ENCODE results near the gene MSH5. TPM values are rescaled to one million over a fixed set of nuclear protein-coding genes. Genes with fewer than 3 reads are reported as not detected.
A peak's percentile ranks its signal among the peaks of the same experiment; 100 is the strongest.

MSH5 gene
- total RNA-seq, 4 donors from 2014 or later = 2.3 to 7.9 (median 6.8) TPM

- Histone ChIP-seq H3K27ac (peak overlapping the region in 1 of 4 donors; percentile 28), H3K36me3 (no peaks in the 10 kb centered on the region), H3K4me3 (no peak overlapping the region), H3K27me3 (no peaks in the 10 kb centered on the region), H3K4me1 (peaks cover 0 to 32% (median 3%) of the 10 kb centered on the region in 3 donors), H3K9me3 (no peaks in the 10 kb centered on the region)
- TF ChIP-seq POLR2A (IDR thresholded peaks at IDR 0.05) = no peak
- no peak for TF ChIP-seq CTCF (IDR thresholded peaks at IDR 0.05)
- intact Hi-C loops (cut with DNase I) = loop anchor here (5.0 kb wide), 1 partner anchor 91 kb away; no protein-coding TSS in a partner anchor
- 85 to 93% methylated on average over 13 of the region's 18 CpGs for WGBS, 2 donors
- no peak for DNase-seq
These were observed 28.8 kb downstream of the MSH5 start for GRCh38 chr6:31768363-31769257.

GRCh38 chr6:31769684-31770371 is 30.0 kb downstream of the MSH5 start:
- TF ChIP-seq CTCF (IDR thresholded peaks at IDR 0.05) (peak; percentile 70 to 94 (median 90)), POLR2A (IDR thresholded peaks at IDR 0.05) (no peak)
- H3K4me1 ChIP-seq = peaks cover 0 to 23% (median 3%) of the 10 kb centered on the region in 3 donors
- no peak overlapping the region for H3K27ac ChIP-seq
- WGBS, 2 donors = 30 to 37% methylated on average over 8 to 11 of the region's 12 CpGs
- H3K4me3 ChIP-seq = no peak overlapping the region
- no peak for DNase-seq
- intact Hi-C loops (cut with DNase I) = loop anchor here (5.0 kb wide), 1 partner anchor 93 kb away; no protein-coding TSS in a partner anchor
- H3K9me3 ChIP-seq = no peaks in the 10 kb centered on the region
- H3K36me3 ChIP-seq = no peaks in the 10 kb centered on the region
- no peaks in the 10 kb centered on the region for H3K27me3 ChIP-seq

- no peak overlapping the region for H3K4me3 ChIP-seq
- H3K9me3 ChIP-seq = no peaks in the 10 kb centered on the region
- H3K27me3 ChIP-seq = no peaks in the 10 kb centered on the region
- TF ChIP-seq CTCF (IDR thresholded peaks at IDR 0.05) (no peak), POLR2A (IDR thresholded peaks at IDR 0.05) (no peak)
- DNase-seq = no peak
- H3K36me3 ChIP-seq = no peaks in the 10 kb centered on the region
- no peak overlapping the region for H3K27ac ChIP-seq
- WGBS, 2 donors = 75 to 85% methylated on average over 2 of the region's 2 CpGs
- intact Hi-C loops (cut with DNase I) = no loop called here
- peaks cover 0 to 32% (median 3%) of the 10 kb centered on the region in 3 donors for H3K4me1 ChIP-seq
These were observed 31.1 kb downstream of the MSH5 start for GRCh38 chr6:31770860-31771259.

GRCh38 chr6:31771992-31772358 is 32.2 kb downstream of the MSH5 start:
- Histone ChIP-seq H3K27me3 (no peaks in the 10 kb centered on the region), H3K4me1 (peaks cover 8 to 36% (median 13%) of the 10 kb centered on the region in 3 donors), H3K4me3 (no peak overlapping the region), H3K36me3 (no peaks in the 10 kb centered on the region), H3K27ac (no peak overlapping the region), H3K9me3 (no peaks in the 10 kb centered on the region)
- no peak for DNase-seq
- TF ChIP-seq CTCF (IDR thresholded peaks at IDR 0.05) (no peak), POLR2A (IDR thresholded peaks at IDR 0.05) (no peak)
- intact Hi-C loops (cut with DNase I) = no loop called here
- WGBS, 2 donors = 62 to 67% methylated on average over 4 of the region's 4 CpGs

GRCh38 chr6:31775184-31775583 is 35.4 kb downstream of the MSH5 start:
- intact Hi-C loops (cut with DNase I) = no loop called here
- peaks cover 13 to 37% (median 14%) of the 10 kb centered on the region in 3 donors for H3K4me1 ChIP-seq
- no peaks in the 10 kb centered on the region for H3K9me3 ChIP-seq
- no peak overlapping the region for H3K4me3 ChIP-seq
- peak overlapping the region in 1 of 4 donors; percentile 36 for H3K27ac ChIP-seq
- WGBS, 2 donors = 52 to 69% methylated on average over 2 of the region's 4 CpGs
- TF ChIP-seq CTCF (IDR thresholded peaks at IDR 0.05) (peak in 3 of 6 experiments; percentile 6 to 41 (median 17)), POLR2A (IDR thresholded peaks at IDR 0.05) (no peak)
- DNase-seq = no peak
- H3K27me3 ChIP-seq = no peaks in the 10 kb centered on the region
- H3K36me3 ChIP-seq = peaks cover 10 to 25% (median 15%) of the 10 kb centered on the region in 3 donors

All from esophagus squamous epithelium (tissue), 5 donors.